Measurements from ENCODE around the gene PADI1. TPM values are rescaled to one million over a fixed set of nuclear protein-coding genes. Genes with fewer than 3 reads are reported as not detected.

Gene PADI1
- total and polyA plus RNA-seq, 2 of the 8 experiments (the other 6 are each of a cell fraction or from before 2014, with no cell fraction given): 0.20 to 0.30 TPM

DNA sequence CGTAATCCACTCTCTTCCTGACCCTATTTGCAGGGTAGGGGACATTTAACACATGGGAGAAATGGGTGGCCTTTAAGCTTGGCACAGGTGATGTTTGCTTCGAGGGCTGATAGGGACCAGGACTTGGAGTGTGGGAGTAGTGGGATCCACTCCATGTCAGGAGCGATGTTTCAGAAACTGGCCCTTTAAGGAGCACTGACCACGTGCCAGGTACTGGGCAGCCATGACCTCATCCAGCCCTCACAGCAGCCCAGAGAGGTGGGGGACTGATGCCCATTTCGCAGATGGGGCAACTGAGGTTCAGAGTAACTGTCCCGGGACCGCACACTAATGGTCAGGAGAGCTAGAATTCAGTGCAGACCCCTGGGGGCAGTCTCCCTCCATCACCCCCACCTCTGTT, 55.3 kb downstream of the PADI1 start (continued):
- TF ChIP-seq CBX8 (IDR thresholded peaks at IDR 0.05; ENCODE audit: borderline replicate concordance, low read depth, low read length) (no peak), JUND (IDR thresholded peaks at IDR 0.05; ENCODE audit: low read length) (no peak), EZH2 (IDR thresholded peaks at IDR 0.05; ENCODE audit: low read depth, low read length, severe bottlenecking) (no peak)
